A204.1 (cell line): Measurements from ENCODE around the gene CHST15.

ENCODE experiments used
- FAIRE-seq: peaks from 2 replicates; lab custom pipeline; 2012; peaks lifted over from hg19 to GRCh38; lab: Jason Lieb, UNC

CHST15 gene

DNA sequence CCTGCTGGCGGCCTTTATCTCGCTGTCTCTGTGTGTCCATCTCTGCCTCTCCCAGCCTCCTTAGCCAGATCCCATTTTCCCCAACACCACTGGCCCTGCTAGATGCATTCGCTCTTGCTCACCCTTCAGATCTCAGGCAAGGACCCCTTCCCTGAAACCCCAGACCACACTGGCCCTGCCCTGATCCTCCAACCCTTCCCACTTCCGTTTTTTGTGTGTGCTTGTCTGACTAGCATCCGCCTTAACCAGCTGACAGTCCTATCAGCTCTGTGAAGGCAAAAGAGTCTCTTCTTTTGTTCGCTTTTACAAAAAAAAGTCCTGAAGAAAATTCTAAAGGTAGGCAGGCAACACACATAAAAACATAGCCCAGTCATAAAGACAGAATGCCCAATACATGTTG, 28.7 kb downstream of the CHST15 start:
- no peak for FAIRE-seq

DNA sequence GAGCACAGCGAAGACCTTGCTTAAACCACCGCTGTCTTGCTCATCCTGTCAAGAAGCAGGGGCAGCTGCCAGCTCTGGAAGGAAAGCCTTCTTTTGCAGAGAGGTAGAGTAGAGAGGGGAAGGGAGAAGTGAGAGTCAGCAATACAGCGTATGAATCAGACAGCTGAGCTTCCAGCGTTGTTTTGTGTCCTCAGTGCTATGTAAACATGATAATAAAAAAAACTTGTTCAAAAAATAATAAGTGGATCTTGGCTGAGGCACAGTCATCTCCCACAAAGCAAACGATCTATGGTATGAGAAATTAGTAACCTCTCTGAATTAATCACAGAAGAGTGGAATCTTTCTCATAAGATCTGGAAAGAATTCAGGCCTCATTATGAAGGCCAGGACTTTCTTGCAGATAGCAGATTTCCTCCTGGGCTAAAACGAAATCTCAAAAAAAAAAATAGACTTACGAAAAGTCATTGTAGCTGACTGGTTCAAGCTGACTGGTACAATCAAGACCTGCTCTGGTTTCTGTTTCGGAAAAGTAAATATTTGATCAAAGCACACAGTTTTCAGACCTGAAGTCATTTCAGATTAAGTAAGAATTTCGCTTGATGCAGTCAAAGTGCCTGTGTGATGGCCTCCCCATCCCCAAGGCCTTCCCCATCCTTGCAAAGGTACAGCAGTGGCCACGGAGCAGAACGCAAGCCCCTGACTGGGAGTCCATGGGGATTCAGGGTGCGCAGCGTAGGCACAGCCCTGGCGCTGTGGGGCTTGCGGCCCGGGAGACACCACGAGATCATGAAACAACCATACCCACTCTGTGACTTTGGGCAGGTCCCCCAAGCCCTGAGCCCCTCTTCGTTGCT, 29.4 kb downstream of the CHST15 start:
- FAIRE-seq = no peak

DNA sequence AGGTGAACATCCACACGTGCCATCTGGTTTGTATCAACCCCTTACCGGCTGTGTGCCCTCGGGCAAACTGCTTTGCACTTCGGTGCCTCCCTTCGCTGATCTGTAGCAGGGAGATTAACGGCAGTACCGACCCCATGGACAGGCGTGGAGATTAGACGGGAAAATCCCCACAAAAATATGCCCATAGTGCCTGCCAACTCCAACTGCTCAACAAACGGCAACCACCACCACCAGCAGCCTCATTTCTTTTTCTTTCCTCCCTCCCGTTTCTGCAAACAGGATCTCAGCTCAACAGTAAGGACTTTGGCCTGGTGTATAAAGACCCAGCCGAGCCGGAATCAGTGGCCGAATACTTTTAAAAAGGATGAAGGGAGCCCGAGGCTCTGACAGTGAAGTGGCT, 31.0 kb downstream of the CHST15 start:
- no peak for FAIRE-seq

DNA sequence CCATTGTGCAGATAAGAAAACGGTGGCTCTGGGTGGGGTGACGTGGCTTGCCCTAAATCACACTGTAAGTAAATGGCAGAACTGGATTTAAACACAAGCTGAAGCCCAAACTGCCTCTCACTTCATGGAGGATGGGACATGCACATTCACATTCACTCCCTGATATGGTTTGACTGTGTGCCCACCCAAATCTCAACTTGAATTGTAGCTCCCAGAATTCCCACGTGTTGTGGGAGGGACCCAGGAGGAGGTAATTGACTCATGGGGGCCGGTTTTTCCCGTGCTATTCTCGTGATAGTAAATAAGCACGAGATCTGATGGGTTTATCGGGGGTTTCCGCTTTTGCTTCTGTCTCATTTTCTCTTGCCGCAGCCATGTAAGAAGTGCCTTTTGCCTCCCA, 32.4 kb downstream of the CHST15 start:
- no peak for FAIRE-seq

DNA sequence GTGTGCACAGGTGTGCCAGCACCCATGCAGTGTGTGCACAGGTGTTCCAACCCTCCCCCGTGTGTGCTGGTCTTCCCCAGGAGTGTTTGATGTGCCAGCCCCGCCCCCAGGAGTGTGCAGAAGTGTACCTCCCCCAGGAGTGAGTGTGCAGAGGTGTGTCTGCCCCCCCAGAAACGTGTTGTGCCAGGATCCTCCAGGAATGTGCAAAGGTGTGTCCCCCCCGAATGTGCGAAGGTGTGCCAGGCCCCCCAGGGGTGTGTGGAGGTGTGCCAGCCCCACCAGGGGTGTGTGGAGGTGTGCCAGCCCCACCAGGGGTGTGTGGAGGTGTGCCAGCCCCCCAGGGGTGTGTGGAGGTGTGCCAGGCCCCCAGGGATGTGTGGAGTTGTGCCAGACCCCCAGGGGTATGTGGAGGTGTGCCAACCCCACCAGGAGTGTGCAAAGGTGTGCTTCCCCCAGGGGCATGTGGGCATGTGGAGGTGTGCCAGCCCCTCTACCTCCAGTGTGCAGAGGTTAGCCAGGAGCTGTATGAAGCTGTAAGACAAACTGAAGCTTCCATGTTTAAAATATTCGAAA, 33.2 kb downstream of the CHST15 start:
- no peak for FAIRE-seq

DNA sequence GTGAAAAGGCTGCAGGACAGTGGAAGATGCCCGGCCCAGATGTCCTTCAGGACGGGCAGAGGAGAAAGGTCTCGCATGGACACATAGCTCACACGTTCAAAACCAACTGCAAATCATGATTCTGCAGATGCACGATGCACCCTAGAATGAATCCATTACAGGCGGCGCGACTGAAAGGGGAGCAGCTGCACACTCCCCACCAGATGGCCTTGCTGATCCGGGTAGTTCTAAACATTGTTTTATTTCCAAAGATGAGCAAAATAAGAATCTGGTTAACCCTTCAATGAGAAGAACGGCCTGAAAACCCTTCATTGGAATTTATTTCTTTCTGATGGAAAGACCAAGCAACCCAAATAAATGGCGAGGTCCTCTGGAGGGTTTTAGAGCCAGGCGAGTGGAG, 33.8 kb downstream of the CHST15 start:
- FAIRE-seq = no peak

DNA sequence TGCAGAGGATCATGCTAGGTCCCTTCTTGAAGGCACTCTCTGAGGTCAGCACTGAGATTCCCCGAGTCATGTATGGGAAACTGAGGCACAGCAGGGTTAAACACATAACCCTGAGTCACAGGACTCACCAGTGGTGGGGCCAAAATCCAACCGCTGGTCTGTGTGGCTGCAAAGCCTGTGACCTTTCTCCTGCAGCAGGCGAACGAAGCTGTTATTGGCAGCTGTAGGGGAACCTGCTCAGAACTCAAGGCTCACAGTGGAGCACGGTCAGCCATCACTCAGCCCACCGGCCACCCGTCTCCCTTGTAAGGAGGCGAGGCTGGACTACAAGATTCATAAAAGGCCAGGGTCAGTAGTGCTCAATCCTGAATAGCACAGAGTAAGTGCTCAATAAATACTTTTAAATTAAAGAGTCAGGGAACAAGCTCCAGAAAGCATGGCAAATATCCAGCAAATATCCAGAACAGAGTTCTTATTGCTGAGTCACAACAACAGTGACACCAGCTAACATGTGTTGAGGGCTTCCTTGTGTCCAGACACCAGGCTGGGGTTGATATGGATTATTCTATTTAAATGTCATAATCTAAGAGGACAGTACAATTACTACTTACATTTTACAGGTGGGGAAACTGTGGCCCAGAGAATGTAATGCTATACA, 34.9 kb downstream of the CHST15 start:
- no peak for FAIRE-seq

DNA sequence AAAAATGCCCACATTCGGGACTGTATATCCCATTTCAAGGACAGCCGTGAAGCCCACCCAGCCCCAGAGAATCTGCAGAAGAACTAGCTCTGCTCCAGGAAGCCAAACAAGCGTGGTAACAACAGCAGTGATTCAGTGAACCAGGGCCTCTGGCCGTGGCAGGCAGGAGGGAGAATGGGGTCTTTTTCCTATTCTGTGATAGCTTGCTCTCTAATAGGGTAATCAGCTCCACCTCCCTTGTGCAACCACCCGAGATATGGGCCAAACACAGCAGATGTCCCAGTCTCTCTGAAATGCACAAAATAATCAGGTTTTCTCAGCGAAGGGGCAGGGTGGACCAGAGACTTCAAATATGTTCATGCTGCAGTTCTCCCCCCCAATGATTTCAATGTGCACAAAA, 35.8 kb downstream of the CHST15 start:
- no peak for FAIRE-seq

DNA sequence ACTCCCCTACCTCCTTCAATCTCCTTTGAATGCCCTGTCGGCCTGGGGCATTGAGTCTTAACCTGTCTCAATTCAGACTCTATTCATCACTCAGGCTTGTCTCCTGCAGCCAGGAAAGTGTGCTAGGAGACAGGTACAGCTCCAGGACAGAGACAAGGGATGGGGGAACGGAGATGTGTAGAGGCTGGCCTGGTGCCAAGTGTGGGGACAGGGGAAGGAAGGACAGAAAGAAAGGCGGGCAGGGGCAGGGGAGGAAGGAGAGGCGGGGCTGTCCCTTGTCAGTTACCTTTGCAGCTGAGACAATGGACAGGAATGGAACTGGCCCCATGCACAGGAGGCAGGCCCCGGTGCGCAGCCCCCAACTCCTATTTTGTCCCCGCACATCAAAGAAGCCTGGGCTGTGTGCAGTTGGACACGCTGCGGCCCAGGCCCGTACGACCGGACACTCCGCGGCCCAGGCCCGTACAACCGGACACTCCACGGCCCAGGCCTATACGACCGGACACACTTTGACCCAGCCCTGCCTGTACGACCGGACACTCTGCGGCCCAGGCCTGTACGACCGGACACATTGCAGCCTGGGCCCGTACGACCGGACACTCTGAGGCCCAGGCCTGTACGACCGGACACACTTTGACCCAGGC, 36.9 kb downstream of the CHST15 start:
- FAIRE-seq = no peak

DNA sequence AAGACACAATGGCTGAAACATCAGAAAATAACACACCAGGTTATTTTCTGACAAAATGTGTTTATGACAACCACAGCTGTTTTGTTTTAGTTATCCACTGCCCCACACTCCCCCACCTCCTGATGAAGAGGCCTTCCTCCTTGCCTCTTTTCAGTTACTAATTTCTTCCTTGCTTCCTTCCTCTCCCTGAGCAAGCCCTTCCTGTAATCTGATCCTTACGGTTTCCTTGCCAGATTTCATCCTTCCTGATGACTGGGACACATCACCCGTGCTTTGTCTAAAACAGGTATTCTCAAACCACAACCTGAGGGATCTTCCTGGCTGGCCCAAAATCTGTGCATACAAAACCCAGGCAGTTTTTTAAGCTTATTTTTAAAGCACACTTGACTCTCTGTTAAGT, 39.4 kb downstream of the CHST15 start:
- no peak for FAIRE-seq

DNA sequence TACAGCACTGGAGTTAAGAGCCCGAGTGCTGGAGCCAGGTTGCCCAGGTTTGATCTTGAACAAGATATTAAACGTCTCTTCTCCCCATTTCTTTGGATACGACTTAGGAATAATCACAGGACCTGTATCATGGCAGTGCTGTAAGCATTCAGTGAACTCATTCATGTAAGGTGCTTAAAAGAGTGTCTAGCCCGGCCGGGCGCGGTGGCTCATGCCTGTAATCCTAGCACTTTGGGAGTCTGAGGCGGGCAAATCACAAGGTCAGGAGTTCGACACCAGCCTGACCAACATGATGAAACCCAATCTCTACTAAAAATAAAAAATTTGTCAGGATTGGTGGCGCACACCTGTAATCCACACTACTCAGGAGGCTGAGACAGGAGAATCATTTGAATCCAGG, 40.8 kb downstream of the CHST15 start:
- no peak for FAIRE-seq

DNA sequence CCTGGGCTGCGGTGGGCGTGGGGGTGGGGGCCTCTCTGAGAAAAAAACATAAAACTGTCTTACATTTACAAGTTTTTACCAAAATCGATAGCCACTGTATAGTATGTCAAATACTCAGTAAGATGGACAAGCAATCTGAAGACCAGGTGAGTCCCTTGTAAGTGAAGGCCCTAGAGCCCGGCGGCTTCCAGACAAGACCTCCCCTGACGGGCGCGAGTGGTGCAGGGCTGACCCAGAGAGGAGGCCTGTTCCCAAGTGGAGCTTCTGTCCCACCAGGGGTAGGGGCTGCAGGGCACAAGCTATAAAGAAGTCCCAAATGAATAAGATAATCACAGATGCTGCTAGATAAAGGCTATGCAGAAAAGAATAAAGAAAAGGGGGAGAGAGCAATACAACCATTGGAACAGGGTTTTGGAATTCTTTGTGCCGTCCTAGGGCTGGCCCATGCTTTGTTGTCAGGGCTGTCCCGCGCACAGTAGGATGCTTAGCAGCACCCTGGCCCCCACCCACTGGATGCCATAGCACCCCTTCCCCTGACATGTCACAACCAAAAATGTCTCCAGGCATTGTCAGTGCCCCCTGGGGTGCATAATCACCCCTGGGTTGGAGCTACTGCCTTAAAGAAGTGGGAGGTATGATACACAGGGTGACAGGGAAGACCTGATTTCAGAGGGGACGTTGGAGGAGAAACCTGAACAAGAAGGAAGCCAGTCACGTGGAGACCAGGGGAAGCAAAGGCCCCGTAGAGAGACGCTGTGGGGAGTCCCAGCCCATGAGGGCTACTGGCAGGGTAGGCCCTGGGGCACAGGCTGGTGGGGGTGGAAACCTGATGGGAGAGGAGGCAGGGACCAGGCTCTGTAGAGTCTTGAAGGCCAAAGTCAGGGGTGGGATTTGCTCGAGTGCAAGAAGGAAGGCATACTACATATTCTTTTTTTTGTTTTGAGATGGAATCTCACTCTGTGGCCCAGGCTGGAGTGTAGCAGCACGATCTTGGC, 43.1 kb downstream of the CHST15 start:
- no peak for FAIRE-seq

DNA sequence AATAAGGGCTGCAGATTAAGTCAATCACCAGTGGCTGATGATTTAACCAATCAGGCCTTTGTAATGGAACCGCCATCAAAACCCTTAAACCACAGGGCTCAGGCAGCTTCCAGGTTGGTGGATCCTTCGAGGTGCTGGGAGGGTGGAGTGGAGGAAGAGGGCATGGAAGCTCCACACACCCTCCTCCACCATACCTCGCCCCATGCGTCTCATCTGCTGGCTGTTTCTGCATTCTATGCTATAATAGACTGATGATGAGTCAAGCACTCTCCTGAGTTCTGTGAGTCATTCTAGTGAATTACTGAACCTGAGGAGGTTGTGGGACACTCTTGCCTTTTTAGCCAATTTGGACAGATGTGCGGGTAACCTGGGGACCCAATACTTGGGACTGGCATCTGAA, 43.9 kb downstream of the CHST15 start:
- FAIRE-seq = no peak

DNA sequence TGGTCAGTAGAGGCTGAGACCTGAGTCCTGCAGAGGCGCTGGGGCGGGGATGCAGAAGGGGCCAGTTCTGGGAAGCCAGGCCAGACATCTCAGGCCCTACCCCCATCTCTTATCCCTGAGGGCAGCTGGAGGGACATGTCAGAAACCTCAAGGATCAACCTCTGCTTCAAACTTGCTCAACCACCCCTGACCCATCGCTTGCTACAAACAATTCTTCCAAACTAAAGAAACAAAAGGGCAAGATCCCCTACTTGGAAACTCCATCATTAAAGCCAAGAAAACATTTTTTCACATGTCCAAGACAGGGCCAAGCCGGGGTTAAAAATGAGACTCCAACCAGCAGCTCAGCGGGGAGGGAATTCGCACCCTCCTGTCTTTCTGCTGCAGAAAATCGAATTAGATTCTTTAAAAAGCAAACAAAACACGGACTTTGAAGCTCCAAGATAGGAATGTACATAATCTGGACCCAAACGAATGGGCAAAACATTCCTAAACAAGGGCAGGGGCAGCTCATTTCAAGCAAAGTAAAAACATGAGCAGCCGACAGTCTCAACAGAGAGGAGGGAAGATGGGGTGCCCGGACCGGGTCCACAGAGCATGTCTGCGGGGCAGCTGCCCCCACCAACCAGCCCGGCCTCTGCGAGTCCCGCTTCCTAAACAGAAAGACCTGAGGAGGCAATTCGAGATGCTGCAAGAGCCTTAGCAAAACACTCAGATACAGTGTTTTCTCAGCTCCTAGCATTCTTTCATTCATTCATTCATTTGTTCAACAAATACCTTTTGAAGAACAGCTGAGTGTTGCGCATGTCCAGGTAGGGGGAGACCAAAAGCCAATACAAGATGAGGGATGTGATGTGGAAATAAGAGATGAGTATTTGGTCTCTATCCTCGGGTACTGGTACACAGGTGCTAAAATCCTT, 44.8 kb downstream of the CHST15 start:
- no peak for FAIRE-seq

DNA sequence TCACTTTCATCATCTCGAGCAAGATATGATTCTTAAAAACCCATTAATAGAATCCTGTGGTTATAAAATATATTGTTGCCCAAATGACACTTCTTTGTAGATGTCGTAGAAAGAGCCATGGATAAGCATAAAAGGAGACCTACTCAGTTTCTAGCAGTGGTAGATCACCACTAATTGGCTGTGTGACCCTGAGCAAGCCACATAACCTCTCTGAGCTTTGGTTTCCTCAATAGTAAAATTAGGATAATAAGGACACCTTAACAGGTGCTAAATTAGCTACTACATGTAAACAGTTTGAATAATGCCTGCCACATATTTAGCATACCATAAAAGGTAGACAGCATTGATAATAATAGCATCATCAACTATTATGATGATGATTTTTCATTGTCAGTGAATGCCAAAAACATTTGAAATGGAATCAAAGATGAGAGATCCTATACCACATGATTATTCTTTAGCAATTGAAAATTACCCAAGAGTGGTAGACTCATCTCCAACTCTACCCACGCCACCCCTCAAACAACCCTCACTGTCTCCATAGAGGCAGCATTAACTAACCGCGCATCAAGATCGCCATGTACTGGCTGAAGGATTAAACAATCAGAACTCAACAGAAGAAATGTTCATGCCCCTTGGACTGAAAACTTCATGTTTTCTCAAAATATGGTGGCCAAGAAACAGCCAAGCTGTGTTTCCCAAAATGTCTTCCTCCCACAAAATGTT, 45.8 kb downstream of the CHST15 start:
- no peak for FAIRE-seq

DNA sequence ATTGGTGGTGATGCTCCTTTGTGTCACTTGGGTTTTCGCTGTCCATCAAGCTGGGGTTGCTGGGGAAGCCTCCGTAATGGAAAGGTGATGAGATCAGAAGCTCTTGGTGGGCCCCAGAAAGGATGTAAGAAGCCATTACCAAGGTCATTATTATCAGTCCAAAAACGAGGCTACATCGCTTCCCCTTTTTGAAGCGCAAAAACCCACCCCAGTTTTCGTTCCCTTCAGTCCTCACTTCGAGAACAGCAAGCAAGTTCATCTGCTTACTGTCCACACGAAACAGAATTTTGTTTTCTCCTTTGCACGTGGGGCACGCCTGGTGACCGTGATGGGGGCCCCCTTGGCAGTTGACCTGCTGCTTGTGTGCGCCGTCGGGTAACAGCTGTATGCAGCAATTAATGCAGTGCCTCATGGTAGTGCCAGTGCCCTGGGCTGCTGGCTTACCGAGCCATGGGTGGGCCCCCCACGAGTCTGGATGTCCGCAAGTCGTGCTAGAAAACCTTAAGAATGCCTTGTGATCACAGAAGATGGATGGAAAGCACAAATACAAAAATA, 47.5 kb downstream of the CHST15 start:
- FAIRE-seq = no peak

DNA sequence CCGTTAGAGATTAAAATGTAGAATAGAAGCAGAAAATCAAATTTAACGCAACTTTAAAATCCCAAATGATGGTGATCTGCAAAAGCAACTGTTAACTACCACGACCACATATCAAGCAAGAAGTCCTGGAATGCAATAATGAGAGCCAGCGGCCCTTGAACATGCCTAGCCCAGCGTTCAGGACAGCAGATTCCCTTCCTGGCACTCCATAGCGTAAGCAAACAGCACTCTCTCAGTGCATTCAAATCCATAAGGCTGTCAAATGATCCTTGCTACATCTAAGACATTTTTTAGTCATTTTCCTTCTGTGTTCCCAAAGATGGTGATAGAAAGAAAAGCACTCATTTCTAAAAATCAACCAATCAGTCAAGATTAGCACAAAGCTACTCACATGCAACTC, 48.1 kb downstream of the CHST15 start:
- FAIRE-seq = no peak

DNA sequence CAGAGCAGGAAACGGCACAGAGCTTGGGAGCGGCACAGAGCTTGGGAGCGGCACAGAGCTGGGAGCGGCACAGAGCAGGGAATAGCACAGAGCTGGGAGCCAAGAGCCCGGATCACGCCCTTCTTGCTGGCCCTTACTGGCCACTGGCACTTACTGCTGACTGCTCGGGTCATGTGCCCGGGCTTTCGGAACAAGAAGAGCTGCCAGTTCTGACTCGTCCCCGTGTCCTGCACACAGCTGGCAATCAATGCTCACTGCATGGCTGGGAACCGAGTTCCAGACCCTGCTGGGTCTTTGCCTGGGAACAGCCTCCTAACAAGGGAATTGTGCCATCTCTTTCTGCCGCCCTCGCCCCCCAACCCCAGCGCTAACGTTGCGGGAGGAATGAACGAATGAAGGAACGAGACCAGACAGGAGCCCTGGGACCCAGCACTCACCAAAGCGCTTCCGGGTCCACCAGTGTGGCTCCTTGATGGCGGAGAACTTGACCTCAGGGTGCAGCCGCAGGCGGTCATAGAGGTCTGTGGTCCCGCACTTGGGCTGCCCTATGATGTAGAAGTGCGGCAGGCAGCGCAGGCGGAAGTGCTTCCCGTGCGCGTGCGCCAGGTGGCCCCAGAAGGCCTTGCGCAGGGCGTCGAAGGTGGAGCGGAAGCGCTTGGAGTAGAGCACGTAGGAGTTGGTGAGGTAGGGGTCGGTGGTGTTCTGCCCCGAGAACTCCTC, 49.1 kb downstream of the CHST15 start:
- no peak for FAIRE-seq
